Activated naive CD8-positive, alpha-beta T cell (primary cell): Measurements from ENCODE around the gene LAMP5.

ENCODE experiments used
- H3K27ac Mint-ChIP-seq: one replicate; pipeline ENCODE4 v1.8.0; 2021; ENCODE audit warnings: mixed read lengths
- H3K27me3 Mint-ChIP-seq: one replicate; pipeline ENCODE4 v1.8.0; 2021; ENCODE audit warnings: mixed read lengths
- H3K36me3 Mint-ChIP-seq: one replicate; pipeline ENCODE4 v1.8.0; 2021; ENCODE audit warnings: mixed read lengths
- H3K4me1 Mint-ChIP-seq: one replicate; pipeline ENCODE4 v1.8.0; 2021; ENCODE audit warnings: low read depth, mixed read lengths
- H3K4me3 Mint-ChIP-seq: one replicate; pipeline ENCODE4 v1.8.0; 2021; ENCODE audit warnings: mild to moderate bottlenecking, mixed read lengths
- H3K9me3 Mint-ChIP-seq: one replicate; pipeline ENCODE4 v1.8.0; 2021; ENCODE audit warnings: low read depth, mixed read lengths

Gene LAMP5

DNA sequence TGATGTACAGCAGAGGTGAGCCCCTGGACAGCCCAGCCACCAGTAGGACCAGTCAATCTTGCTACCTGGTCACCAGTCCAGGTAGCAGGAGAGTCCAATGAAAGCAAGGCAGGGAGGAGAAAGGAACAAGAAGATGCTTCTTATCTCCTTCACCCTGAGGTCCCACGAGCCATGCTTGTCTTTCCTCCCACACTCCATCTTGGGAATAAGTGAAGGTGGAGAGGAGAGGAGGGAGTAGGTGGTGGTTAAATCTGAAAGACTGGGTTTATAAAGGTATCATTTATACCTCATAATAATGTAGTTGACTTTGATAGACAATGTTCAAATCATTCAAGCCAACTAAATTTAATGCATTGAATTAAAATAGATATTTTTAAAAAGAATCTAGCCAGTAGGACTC, 35.9 kb downstream of the LAMP5 start:
- H3K4me3 Mint-ChIP-seq = no peak overlapping the region
- H3K4me1 Mint-ChIP-seq = no peaks in the 10 kb centered on the region
- H3K36me3 Mint-ChIP-seq = no peaks in the 10 kb centered on the region
- no peak overlapping the region for H3K27ac Mint-ChIP-seq
- H3K9me3 Mint-ChIP-seq = no peaks in the 10 kb centered on the region
- no peaks in the 10 kb centered on the region for H3K27me3 Mint-ChIP-seq

DNA sequence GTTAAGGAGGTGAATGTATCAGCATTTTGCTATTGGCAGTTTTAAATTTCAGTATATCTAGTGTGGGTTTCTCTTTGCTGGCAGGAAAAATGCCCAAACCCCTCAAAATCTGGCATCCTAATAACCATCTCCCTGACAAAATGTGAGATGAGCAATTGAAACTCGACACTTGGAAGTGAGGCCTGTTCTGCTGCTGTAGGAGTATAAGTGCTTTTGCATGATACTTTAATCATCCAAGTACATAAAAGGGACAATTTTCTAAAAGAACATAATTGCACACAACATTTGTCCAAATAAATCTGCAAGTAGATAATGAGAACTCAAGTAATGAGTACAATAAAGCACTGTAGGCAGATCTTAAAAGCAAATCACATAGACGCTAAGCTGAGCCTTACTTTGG, 36.5 kb downstream of the LAMP5 start:
- no peaks in the 10 kb centered on the region for H3K4me1 Mint-ChIP-seq
- H3K27me3 Mint-ChIP-seq = no peaks in the 10 kb centered on the region
- H3K36me3 Mint-ChIP-seq = no peaks in the 10 kb centered on the region
- no peak overlapping the region for H3K27ac Mint-ChIP-seq
- H3K4me3 Mint-ChIP-seq = no peak overlapping the region
- H3K9me3 Mint-ChIP-seq = no peaks in the 10 kb centered on the region

DNA sequence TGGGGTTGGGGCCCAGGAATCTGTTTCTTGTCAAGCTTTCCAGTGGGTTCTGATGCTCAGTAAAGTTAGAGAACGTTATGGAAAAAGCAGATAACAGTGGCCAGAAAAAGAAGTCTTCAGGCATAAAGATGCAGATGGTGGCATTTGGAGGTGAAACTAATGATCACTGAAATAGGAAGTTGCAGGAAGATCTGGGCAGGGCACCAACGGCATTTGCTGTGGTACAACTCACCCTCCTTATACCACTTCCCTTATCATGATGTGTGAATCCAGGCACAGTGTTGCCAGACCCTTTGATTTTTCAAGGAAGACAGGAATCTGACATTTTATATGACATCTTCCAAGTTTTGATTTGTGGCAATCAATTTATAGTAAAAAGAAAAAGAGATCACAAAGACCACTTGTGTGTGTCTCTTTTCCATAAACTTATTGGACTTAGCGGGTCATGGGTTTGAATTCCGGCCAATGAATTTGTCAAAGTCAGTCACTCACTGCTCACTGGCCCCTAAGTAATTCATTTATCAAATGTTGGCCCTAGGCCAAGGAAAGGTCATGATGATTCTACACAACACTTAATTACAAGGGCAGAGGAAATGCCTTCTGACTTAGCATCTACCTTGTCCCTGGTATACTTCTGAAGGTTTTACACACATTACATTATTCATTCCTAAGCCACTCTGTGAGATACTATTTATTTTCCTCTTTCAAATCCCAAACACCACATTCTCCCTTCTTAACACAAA, 37.6 kb downstream of the LAMP5 start:
- Mint-ChIP-seq H3K9me3 (no peaks in the 10 kb centered on the region), H3K4me3 (no peak overlapping the region), H3K36me3 (no peaks in the 10 kb centered on the region), H3K27ac (no peak overlapping the region), H3K4me1 (no peaks in the 10 kb centered on the region), H3K27me3 (no peaks in the 10 kb centered on the region)

DNA sequence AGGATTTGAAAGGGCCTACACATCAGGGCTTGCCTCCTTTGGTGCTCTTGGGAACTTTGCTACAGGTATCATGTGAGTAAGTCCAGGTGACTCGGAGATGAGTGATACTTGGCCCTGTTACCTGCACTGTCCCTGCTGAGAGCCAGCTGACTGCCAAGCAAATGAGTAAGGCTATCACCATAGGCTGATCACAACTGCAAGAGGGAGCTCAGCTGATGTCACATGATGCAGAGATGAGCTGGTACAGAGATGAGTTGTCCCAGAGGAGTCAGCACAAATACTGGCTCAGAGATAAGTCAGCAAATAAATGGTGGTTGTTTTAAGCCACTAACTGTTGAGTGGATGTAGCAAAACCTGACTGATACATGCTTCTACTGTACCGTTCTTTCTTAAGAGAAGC, 41.4 kb downstream of the LAMP5 start:
- Mint-ChIP-seq H3K27me3 (peaks cover 3% of the 10 kb centered on the region), H3K4me1 (no peaks in the 10 kb centered on the region), H3K36me3 (no peaks in the 10 kb centered on the region), H3K4me3 (no peak overlapping the region), H3K27ac (no peak overlapping the region), H3K9me3 (no peaks in the 10 kb centered on the region)

DNA sequence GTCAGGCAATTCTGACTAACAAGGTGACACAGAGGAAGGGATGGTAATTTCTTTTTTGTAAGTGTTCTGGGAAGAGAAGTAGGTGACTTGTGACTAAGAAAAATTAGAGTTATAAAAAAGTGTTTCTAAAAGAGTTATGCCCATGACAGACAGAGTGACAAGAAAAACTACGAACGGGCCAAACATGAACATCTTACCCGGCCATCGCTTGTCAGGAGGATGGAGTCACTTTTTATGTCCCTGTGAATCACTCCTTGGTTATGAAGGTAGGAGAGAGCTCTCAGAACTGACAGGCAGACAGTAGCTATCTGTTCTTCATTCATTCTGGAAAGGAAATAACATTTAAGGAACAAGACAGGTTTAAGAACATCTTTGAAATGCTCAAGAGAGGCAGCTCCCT, 43.0 kb downstream of the LAMP5 start:
- Mint-ChIP-seq H3K9me3 (no peaks in the 10 kb centered on the region), H3K4me3 (no peak overlapping the region), H3K27ac (no peak overlapping the region), H3K36me3 (no peaks in the 10 kb centered on the region), H3K27me3 (peaks cover 3% of the 10 kb centered on the region), H3K4me1 (no peaks in the 10 kb centered on the region)

DNA sequence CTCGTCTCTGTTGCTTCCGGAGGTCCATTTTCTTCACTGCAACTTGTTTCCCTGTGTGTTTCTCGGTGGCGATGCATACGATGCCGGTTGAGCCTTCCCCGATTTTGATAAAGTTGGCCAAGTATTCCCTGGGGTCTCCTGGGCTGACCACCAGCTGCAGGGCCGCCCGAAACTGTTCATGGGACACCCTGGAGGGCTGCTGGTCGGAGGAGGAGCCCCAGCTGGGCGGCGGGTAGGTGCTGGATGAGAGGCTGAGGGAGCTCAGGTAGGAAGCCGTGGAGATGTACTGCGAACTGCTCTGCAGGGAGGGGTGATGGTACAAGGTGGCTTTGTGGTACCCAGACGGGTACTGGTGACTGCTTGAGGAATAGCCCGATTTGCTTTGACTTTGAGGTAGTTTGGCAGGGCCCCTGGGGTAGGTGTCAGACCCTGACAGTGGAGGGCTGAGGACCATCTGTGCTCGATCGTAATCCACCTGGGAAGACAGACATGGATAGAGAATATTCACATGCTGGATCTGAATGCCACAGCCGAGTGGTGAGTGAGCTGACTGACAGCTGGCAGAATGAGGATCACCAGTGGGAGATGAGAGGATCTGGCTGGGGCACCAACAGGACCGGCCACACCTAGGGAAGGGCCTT, 51.6 kb downstream of the LAMP5 start:
- no peak overlapping the region for H3K4me3 Mint-ChIP-seq

DNA sequence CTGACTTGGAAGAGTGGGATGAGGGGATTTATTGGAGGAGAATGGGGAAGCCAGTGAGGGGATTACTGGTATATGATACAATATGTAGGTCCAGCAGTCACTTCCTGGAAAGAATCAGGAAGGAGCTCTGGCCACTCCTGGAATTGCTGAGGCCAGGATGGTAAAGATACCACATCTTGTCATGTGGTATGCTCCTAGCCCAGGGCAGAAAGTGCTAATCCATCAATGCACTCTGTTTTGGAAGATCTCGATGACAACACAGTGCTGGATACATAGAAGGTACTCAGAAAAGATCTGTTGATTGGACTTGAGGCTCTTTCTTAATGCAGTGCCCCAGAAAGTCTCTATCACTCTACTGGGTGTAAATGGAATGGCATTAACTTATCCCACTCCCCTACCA, 52.6 kb downstream of the LAMP5 start:
- no peaks in the 10 kb centered on the region for H3K4me1 Mint-ChIP-seq
- H3K9me3 Mint-ChIP-seq = no peaks in the 10 kb centered on the region
- H3K36me3 Mint-ChIP-seq = no peaks in the 10 kb centered on the region
- H3K27ac Mint-ChIP-seq = no peak overlapping the region
- peaks cover 2% of the 10 kb centered on the region for H3K27me3 Mint-ChIP-seq
- no peak overlapping the region for H3K4me3 Mint-ChIP-seq

More for the DNA sequence above, 51.6 kb downstream of the LAMP5 start:
- Mint-ChIP-seq H3K27me3 (peaks cover 2% of the 10 kb centered on the region), H3K27ac (no peak overlapping the region), H3K36me3 (no peaks in the 10 kb centered on the region), H3K9me3 (no peaks in the 10 kb centered on the region), H3K4me1 (no peaks in the 10 kb centered on the region)

DNA sequence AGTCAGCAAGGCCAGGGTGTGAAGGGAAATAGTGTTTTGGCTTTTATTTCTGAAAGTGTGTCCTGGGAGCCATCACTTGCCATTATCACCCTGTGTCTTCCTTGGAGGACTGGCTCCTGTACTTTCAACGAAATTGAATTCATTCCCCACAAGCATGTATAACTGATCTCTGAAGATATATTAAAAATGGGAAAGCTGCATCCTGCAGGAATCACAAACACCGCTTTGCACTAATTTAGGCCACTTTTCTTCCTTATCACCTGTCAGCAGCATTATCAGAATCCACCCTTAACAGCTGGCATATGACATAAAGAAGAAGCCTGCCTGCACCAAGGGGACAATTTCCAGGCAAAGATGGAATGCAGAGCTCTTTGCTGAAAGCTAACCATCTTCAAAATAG, 56.2 kb downstream of the LAMP5 start:
- Mint-ChIP-seq H3K36me3 (no peaks in the 10 kb centered on the region), H3K27ac (no peak overlapping the region), H3K27me3 (peaks cover 4% of the 10 kb centered on the region), H3K4me3 (no peak overlapping the region), H3K9me3 (no peaks in the 10 kb centered on the region), H3K4me1 (no peaks in the 10 kb centered on the region)

DNA sequence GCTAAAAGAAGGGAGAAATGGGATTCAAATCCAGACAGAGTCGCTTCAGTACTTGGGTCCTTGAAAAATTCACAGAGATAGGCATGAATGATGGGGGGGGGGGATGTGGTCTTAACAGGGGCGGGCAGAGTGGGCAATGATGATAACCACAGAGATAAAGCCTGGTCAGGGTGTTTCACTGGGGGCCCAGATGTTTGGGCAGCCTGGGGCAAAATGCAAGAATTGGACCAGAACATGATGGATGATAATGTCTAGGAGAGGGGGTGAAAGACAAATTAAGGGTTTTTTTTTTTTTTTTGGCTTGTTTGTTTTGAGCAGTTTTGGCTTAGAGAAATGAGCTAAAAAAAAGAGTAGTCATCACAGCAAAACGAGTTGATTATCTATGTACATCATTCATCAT, 57.4 kb downstream of the LAMP5 start:
- no peak overlapping the region for H3K4me3 Mint-ChIP-seq
- H3K27me3 Mint-ChIP-seq = peaks cover 2% of the 10 kb centered on the region
- H3K4me1 Mint-ChIP-seq = no peaks in the 10 kb centered on the region
- no peak overlapping the region for H3K27ac Mint-ChIP-seq
- no peaks in the 10 kb centered on the region for H3K36me3 Mint-ChIP-seq
- H3K9me3 Mint-ChIP-seq = no peaks in the 10 kb centered on the region

DNA sequence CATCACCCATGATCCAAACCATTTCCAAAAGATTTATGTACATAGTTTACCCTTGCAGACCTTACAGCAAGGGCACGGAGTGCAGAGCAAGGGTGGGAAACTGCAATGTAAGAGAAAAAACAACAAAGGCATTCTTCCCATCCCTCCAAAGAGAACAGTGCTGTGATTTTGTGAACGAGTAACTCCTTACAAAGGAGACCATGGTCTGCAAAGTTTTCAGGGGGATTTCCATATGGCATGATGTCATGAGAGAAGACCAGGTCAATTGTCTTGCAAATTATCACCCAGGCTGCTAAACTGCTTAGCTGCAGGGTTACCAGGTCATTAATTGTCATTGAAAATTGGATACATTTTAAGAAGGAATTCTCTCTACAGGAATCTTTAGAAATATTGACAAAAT, 58.3 kb downstream of the LAMP5 start:
- Mint-ChIP-seq H3K27me3 (peaks cover 2% of the 10 kb centered on the region), H3K27ac (no peak overlapping the region), H3K4me1 (no peaks in the 10 kb centered on the region), H3K36me3 (no peaks in the 10 kb centered on the region), H3K4me3 (no peak overlapping the region), H3K9me3 (no peaks in the 10 kb centered on the region)

DNA sequence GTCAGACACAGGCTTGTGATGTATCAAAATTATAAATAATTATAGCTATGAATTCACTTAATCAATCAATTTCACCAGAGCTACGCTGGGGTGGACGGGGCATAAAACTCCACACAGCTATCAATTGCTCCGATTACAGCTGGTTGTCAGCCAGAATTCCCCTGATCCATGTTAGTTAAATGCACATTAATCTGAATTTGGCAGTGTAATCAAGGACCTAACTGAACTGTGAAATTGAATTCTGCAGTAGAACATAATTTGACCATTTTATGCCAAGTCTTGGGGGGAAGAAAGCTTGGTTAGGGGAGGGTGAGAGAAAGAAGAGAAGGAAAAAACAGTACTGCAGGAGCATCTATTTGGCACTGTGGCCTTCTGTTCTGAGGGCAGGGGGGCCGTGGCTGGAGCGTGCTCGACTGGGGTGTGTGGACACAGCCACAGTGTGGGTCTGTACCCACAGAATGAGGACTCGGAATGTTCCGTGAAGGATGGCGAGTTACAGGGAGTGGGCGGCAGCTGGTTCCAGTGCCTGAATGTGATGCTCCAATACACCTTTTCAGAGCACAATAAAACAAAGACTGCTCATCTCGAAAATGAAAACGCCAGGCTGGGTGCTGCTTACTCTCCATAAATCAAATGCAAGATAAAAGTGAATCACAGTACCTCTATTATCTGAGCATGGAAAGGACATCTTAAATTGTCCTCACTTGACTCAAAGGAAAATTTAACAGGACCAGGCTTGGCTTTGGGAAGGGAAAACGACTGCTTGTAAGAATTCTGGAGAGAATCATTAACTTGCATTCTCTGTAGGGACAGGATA, 59.2 kb downstream of the LAMP5 start:
- Mint-ChIP-seq H3K27ac (no peak overlapping the region), H3K4me3 (no peak overlapping the region), H3K9me3 (no peaks in the 10 kb centered on the region), H3K27me3 (peaks cover 2% of the 10 kb centered on the region), H3K4me1 (no peaks in the 10 kb centered on the region), H3K36me3 (no peaks in the 10 kb centered on the region)

DNA sequence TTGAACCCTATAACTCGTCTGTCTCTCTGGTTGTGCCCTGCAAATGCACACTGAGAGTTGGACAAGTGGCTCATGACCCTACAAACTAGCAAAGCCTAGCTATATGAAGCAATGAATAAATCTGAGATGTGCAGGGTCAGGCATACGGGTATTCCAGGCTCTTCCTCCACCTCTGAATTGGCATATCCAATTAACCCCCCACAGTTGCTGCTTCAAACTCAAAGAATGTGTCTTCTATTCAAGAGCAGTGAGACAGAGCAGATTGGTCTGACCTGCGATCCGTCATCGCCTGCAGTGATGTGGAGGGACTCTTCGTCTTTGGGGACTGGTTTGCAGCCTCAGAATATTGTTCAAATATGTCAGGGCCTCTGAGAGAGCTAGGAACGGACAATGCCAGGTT, 59.8 kb downstream of the LAMP5 start:
- H3K27me3 Mint-ChIP-seq = peaks cover 2% of the 10 kb centered on the region
- no peak overlapping the region for H3K27ac Mint-ChIP-seq
- H3K4me1 Mint-ChIP-seq = no peaks in the 10 kb centered on the region
- H3K9me3 Mint-ChIP-seq = no peaks in the 10 kb centered on the region
- H3K36me3 Mint-ChIP-seq = no peaks in the 10 kb centered on the region
- H3K4me3 Mint-ChIP-seq = no peak overlapping the region

DNA sequence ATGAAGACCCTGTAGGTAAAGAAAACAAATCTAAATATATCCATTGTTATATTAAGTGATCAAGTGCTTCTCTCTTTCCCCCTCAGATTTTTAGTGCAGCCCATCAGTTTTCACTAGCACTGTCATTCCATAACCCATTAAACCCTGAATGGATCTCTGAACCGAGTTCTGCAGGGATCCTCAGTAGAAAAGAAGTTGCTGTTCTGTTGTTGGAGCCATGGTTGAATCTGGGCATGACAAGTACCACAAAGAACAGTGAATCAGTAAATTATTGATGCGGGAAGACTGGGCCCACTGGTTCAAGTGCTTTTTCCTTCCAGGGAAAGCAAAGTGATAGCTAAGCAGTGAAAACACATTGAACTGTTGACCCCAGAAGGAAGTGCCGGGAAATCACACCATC, 60.4 kb downstream of the LAMP5 start:
- H3K4me3 Mint-ChIP-seq = no peak overlapping the region
- H3K36me3 Mint-ChIP-seq = no peaks in the 10 kb centered on the region
- no peak overlapping the region for H3K27ac Mint-ChIP-seq
- no peaks in the 10 kb centered on the region for H3K9me3 Mint-ChIP-seq
- no peaks in the 10 kb centered on the region for H3K4me1 Mint-ChIP-seq
- H3K27me3 Mint-ChIP-seq = peaks cover 2% of the 10 kb centered on the region

DNA sequence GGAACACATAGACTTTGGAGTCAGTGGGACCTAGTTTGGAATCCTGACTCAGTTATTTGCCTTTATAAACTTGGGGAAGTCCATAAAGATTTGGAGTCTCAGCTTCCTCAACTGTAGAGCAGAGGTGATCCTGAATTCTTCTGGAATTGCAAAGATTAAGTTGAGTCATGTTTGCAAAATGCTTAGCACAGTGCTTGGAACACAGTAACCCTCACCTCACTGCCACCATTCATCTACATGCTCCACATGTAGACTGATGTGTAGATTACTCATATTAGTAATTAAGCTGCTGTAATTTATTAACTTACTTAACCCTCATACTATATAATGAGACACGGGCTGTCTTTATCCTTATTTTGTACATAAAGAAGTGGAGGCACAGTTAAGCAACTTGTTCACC, 61.4 kb downstream of the LAMP5 start:
- H3K27me3 Mint-ChIP-seq = peaks cover 2% of the 10 kb centered on the region
- no peaks in the 10 kb centered on the region for H3K36me3 Mint-ChIP-seq
- no peaks in the 10 kb centered on the region for H3K4me1 Mint-ChIP-seq
- H3K4me3 Mint-ChIP-seq = no peak overlapping the region
- H3K27ac Mint-ChIP-seq = no peak overlapping the region
- no peaks in the 10 kb centered on the region for H3K9me3 Mint-ChIP-seq

DNA sequence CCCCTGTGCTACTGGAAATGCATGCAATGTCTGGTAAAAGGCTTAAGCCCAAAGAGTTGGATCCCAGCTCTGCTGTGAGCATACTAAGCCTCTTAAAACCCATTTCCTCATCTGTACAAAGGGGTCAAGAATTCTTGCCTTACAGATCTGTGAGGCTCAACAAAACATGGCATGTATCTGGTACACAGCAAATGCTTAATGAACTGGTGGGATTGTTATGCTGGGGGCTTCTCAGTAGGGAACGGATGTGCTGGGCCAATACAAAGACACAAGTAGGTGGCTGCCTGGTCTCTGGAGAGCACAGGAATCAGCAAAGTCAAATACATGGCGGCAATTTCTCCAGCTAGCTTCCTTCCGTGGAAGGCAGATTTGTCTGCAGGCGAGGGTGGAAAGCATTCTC, 62.3 kb downstream of the LAMP5 start:
- Mint-ChIP-seq H3K4me3 (no peak overlapping the region), H3K4me1 (no peaks in the 10 kb centered on the region), H3K9me3 (no peaks in the 10 kb centered on the region), H3K27ac (no peak overlapping the region), H3K27me3 (peaks cover 2% of the 10 kb centered on the region), H3K36me3 (no peaks in the 10 kb centered on the region)
